ENCODE data around the gene MTHFD1L. TPM values are rescaled to one million over a fixed set of nuclear protein-coding genes. Genes with fewer than 3 reads are reported as not detected.
A peak's percentile ranks its signal among the peaks of the same experiment; 100 is the strongest.

Gene MTHFD1L
- total and polyA plus RNA-seq, 10 donors = 6.7 to 32.1 (median 13.1) TPM

DNA sequence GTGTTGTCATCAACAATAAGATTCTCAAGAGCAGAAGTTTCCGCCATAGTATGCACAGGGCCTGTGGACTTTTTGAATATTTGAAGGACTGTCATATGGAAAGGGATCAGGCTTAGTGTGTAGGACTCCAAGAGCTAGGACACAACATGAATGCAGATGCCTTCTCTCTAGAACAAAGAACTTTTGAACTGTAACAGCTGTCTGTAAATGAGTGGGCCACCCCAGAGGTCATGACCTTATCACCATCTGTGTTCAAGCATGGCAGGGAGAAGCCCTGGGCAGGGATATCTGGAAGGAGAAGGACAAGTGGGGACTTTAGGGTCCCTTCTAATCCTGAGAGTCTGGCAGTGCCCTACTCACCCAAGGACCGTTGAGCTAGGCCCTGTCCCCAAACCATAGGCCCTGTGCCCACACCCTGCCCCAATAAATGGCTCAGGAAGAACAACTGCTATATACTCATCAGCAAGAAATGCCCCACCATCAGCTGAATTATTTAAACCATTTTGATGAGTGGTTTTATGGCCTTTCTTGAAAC lies 70.6 kb downstream of the MTHFD1L start:
- Histone ChIP-seq H3K27ac (no peak overlapping the region), H3K36me3 (peaks cover 0 to 45% (median 6%) of the 10 kb centered on the region in 6 donors), H3K9me3 (no peaks in the 10 kb centered on the region), H3K4me3 (no peak overlapping the region), H3K4me1 (peaks cover 0 to 7% (median 0%) of the 10 kb centered on the region in 6 donors), H3K27me3 (replicated peaks in 1 of 7) (no peaks in the 10 kb centered on the region)
- no peak for DNase-seq
- TF ChIP-seq POLR2A (IDR thresholded peaks at IDR 0.05) = no peak
- TF ChIP-seq CTCF (IDR thresholded peaks at IDR 0.05 in 8 of 11, conservative IDR thresholded peaks at IDR 0.05 in 3 of 11) = no peak
- TF ChIP-seq POLR2AphosphoS5 (IDR thresholded peaks at IDR 0.05) = no peak
- WGBS, 5 donors = 94 to 100% (median 97%) methylated on average over 2 of the region's 2 CpGs
- intact Hi-C loops (cut with DNase I; ENCODE audit: low total_unique reads) = no loop called here

DNA sequence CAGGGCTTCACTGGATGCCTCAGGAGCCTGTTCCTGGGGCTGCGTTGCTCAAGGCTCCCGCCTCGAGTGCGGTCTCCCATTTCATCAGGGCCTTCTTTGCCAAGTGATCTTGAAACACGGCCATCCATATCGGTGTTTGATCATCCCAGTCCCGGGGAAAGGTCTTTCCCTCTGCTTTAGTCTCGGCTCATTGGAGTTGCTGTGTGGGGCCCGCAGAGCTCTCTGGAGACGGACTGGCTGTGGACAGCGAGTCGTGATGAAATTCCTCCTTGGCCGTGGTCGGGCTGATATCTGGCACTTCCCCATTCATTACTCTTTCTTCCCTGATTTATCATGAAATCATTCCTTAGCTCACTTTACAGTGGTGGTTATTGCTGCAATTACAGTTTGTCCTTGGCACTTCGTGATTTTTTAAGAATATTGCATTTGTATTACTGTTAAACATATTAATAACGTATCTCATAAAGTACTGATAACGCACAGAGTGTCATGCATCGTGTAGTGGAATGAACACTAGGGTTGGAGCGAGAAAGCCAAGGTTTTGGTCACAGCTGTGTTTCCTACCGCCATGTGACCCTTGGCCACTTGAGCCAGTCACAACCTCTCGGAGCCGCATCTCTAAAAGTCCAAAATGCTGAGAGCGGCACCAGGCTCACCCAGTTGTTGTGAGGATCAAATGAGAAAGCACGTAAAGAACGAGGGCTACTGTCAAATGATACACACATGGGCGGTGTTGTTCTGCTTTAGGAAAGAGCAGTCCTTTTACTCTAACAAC lies 71.8 kb downstream of the MTHFD1L start:
- no peak for DNase-seq
- H3K27ac ChIP-seq = no peak overlapping the region
- 80 to 95% (median 87%) methylated on average over 26 of the region's 26 CpGs for WGBS, 5 donors

DNA sequence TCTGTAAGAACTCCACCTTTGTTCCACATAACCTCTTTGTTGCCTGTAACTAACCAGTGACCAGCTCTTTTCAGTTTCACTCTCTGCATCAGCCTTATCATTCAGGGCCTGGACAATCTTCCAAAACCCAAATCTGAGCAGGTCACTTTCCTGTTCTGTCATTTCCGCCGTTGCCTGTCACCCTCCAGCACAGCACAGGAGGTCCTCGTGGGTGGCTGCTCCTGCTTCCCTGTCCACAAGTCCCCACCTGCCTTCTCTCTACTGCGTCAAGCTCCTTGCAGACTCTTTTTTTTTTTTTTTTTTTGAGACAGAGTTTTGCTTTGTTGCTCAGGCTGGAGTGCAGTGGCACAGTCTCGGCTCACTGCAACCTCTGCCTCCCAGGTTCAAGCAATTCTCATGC lies 73.9 kb downstream of the MTHFD1L start:
- Histone ChIP-seq H3K4me3 (no peak overlapping the region), H3K4me1 (peaks cover 0 to 7% (median 0%) of the 10 kb centered on the region in 6 donors), H3K27me3 (replicated peaks in 1 of 7) (no peaks in the 10 kb centered on the region), H3K36me3 (peaks cover 0 to 44% (median 7%) of the 10 kb centered on the region in 6 donors), H3K27ac (peak overlapping the region in 1 of 8 donors; percentile 69), H3K9me3 (no peaks in the 10 kb centered on the region)
- DNase-seq = no peak
- TF ChIP-seq POLR2AphosphoS5 (IDR thresholded peaks at IDR 0.05) (no peak), CTCF (IDR thresholded peaks at IDR 0.05 in 8 of 11, conservative IDR thresholded peaks at IDR 0.05 in 3 of 11) (no peak), POLR2A (IDR thresholded peaks at IDR 0.05) (no peak)
- 91 to 99% (median 96%) methylated on average over 5 of the region's 5 CpGs for WGBS, 5 donors
- intact Hi-C loops (cut with DNase I; ENCODE audit: low total_unique reads) = no loop called here

More for the DNA sequence above, 71.8 kb downstream of the MTHFD1L start:
- Histone ChIP-seq H3K27me3 (replicated peaks in 1 of 7) (no peaks in the 10 kb centered on the region), H3K36me3 (peaks cover 0 to 45% (median 6%) of the 10 kb centered on the region in 6 donors), H3K4me3 (no peak overlapping the region), H3K4me1 (peaks cover 0 to 7% (median 0%) of the 10 kb centered on the region in 6 donors), H3K9me3 (no peaks in the 10 kb centered on the region)
- TF ChIP-seq CTCF (IDR thresholded peaks at IDR 0.05 in 8 of 11, conservative IDR thresholded peaks at IDR 0.05 in 3 of 11) (no peak), POLR2AphosphoS5 (IDR thresholded peaks at IDR 0.05) (no peak), POLR2A (IDR thresholded peaks at IDR 0.05) (no peak)
- intact Hi-C loops (cut with DNase I; ENCODE audit: low total_unique reads) = no loop called here

GRCh38 chr6:150940941-150941340 lies 75.4 kb downstream of the MTHFD1L start:
- Histone ChIP-seq H3K27me3 (replicated peaks in 1 of 7) (no peaks in the 10 kb centered on the region), H3K36me3 (peaks cover 0 to 56% (median 9%) of the 10 kb centered on the region in 6 donors), H3K4me1 (peaks cover 0 to 7% (median 0%) of the 10 kb centered on the region in 6 donors), H3K4me3 (peak overlapping the region in 1 of 8 donors; percentile 12), H3K27ac (peak overlapping the region in 4 of 8 donors; percentile 39 to 69 (median 50)), H3K9me3 (no peaks in the 10 kb centered on the region)
- peak; percentile 79 for DNase-seq
- TF ChIP-seq POLR2A (IDR thresholded peaks at IDR 0.05) (no peak), POLR2AphosphoS5 (IDR thresholded peaks at IDR 0.05) (peak; percentile 21 to 38 (median 25))
- WGBS, 5 donors = 63 to 81% (median 65%) methylated on average over 7 of the region's 7 CpGs
- intact Hi-C loops (cut with DNase I; ENCODE audit: low total_unique reads) = no loop called here
